Measurements from ENCODE around the gene RASL11B. TPM values are rescaled to one million over a fixed set of nuclear protein-coding genes. Genes with fewer than 3 reads are reported as not detected.

RASL11B gene
- total and polyA plus RNA-seq, 10 of the 15 experiments (the other 5 are each of a cell fraction or from before 2014, with no cell fraction given): 0.06 to 0.45 (median 0.08) TPM; not detected in 5

- 68% methylated on average over 10 of the region's 10 CpGs for WGBS (ENCODE audit: insufficient coverage, insufficient replicate concordance, low lambda C conversion rate, missing lambda C conversion rate)
Observed at GRCh38 chr4:52838729-52839586, 23.2 kb upstream of the RASL11B start.

GRCh38 chr4:52840531-52841370 lies 21.4 kb upstream of the RASL11B start:
- 40% methylated on average over 9 of the region's 9 CpGs for WGBS (ENCODE audit: insufficient coverage, insufficient replicate concordance, low lambda C conversion rate, missing lambda C conversion rate)
- SMC1A ChIA-PET (ENCODE audit: uncharacterized antibody, unreplicated experiment): interaction anchor here (1.0 kb wide), 1 partner anchor 224 kb away, joined by 3 read pairs; no protein-coding TSS in a partner anchor
- CTCF ChIA-PET: no interaction called here
- no peaks in the 10 kb centered on the region for H3K79me2 ChIP-seq (ENCODE audit: control insufficient read depth, insufficient read depth, low read length)
- no peak for ATAC-seq
- in situ Hi-C loops (cut with MboI) (no loop called here), intact Hi-C loops (cut with micrococcal nuclease; ENCODE audit: unreplicated experiment) (no loop called here)
- RAD21 ChIA-PET (ENCODE audit: unreplicated experiment): no interaction called here
- no peak for DNase-seq (ENCODE audit: low read depth, low spot score)
- no peak overlapping the region for H3K9ac ChIP-seq (ENCODE audit: control insufficient read depth, insufficient read depth, low read length)
- no peaks in the 10 kb centered on the region for H3K27me3 ChIP-seq (replicated peaks in 1 of 2; ENCODE audit: control insufficient read depth in 2 of 2, insufficient read depth in 2 of 2, low read length in 1 of 2)
- H2AFZ ChIP-seq (ENCODE audit: control insufficient read depth, low read depth, low read length): no peak overlapping the region
- no TSS peak for BruUV-seq (replicated peaks)
- no peak overlapping the region for H3K27ac ChIP-seq (ENCODE audit: control insufficient read depth, insufficient read depth)
- H3K4me2 ChIP-seq (ENCODE audit: control insufficient read depth, insufficient read depth): no peak overlapping the region
- no peak overlapping the region for H3K4me3 ChIP-seq
- no peaks in the 10 kb centered on the region for H3K9me3 ChIP-seq (replicated peaks; ENCODE audit: control insufficient read depth, insufficient read depth, low read length)
- POLR2A ChIA-PET: no interaction called here
- FAIRE-seq: no peak
- H3K4me1 ChIP-seq (ENCODE audit: control insufficient read depth, insufficient read depth, low read length): no peaks in the 10 kb centered on the region
- no peaks in the 10 kb centered on the region for H4K20me1 ChIP-seq (ENCODE audit: control insufficient read depth, insufficient read depth)
- H3K36me3 ChIP-seq (ENCODE audit: control insufficient read depth in 2 of 2, insufficient read depth in 2 of 2, low read length in 1 of 2): no peaks in the 10 kb centered on the region
- no peak for TF ChIP-seq WRNIP1 (IDR thresholded peaks at IDR 0.05; ENCODE audit: borderline replicate concordance, low read depth, low read length)
- TF ChIP-seq SP1 (IDR thresholded peaks at IDR 0.05; ENCODE audit: low read depth, low read length): no peak
- no peak for TF ChIP-seq EZH2 (IDR thresholded peaks at IDR 0.05; ENCODE audit: borderline replicate concordance, control insufficient read depth, low read depth, low read length)
- TF ChIP-seq ZNF687 (IDR thresholded peaks at IDR 0.05): no peak
- no peak for TF ChIP-seq CHD2 (IDR thresholded peaks at IDR 0.05; ENCODE audit: borderline replicate concordance, low read depth, low read length)
- no peak for TF ChIP-seq BCL11A (IDR thresholded peaks at IDR 0.05; ENCODE audit: low read depth, low read length)

More at GRCh38 chr4:52838729-52839586, 23.2 kb upstream of the RASL11B start:
- Histone ChIP-seq H3K9me3 (replicated peaks; ENCODE audit: control insufficient read depth, insufficient read depth, low read length) (no peaks in the 10 kb centered on the region), H3K4me1 (ENCODE audit: control insufficient read depth, insufficient read depth, low read length) (no peaks in the 10 kb centered on the region), H3K4me3 (no peak overlapping the region), H3K9ac (ENCODE audit: control insufficient read depth, insufficient read depth, low read length) (no peak overlapping the region), H3K27me3 (replicated peaks in 1 of 2; ENCODE audit: control insufficient read depth in 2 of 2, insufficient read depth in 2 of 2, low read length in 1 of 2) (no peaks in the 10 kb centered on the region), H3K79me2 (ENCODE audit: control insufficient read depth, insufficient read depth, low read length) (no peaks in the 10 kb centered on the region), H3K36me3 (ENCODE audit: control insufficient read depth in 2 of 2, insufficient read depth in 2 of 2, low read length in 1 of 2) (no peaks in the 10 kb centered on the region), H2AFZ (ENCODE audit: control insufficient read depth, low read depth, low read length) (no peak overlapping the region), H4K20me1 (ENCODE audit: control insufficient read depth, insufficient read depth) (no peaks in the 10 kb centered on the region), H3K4me2 (ENCODE audit: control insufficient read depth, insufficient read depth) (no peak overlapping the region), H3K27ac (ENCODE audit: control insufficient read depth, insufficient read depth) (no peak overlapping the region)
- no TSS peak for BruUV-seq (replicated peaks)
- no peak for TF ChIP-seq ESRRA (IDR thresholded peaks at IDR 0.05; ENCODE audit: low read length)
- no peak for TF ChIP-seq SIN3A (IDR thresholded peaks at IDR 0.05; ENCODE audit: low read depth, low read length)
- no peak for TF ChIP-seq IKZF1 (conservative IDR thresholded peaks at IDR 0.05)
- no peak for TF ChIP-seq MEF2A (IDR thresholded peaks at IDR 0.05; ENCODE audit: insufficient read depth, low read depth, low read length)
- TF ChIP-seq ZNF274 (IDR thresholded peaks at IDR 0.05; ENCODE audit: insufficient read depth, insufficient read length): no peak
- TF ChIP-seq JUNB (IDR thresholded peaks at IDR 0.05): no peak
- no peak for TF ChIP-seq ZNF24 (IDR thresholded peaks at IDR 0.05)
- TF ChIP-seq ZNF384 (IDR thresholded peaks at IDR 0.05; ENCODE audit: borderline replicate concordance, low read depth, low read length): no peak
- TF ChIP-seq MTA2 (IDR thresholded peaks at IDR 0.05; ENCODE audit: low read depth): no peak
- TF ChIP-seq NFYA (IDR thresholded peaks at IDR 0.05; ENCODE audit: borderline replicate concordance, low read depth, low read length): no peak
- no peak for TF ChIP-seq IKZF2 (IDR thresholded peaks at IDR 0.05)
- RAD21 ChIA-PET (ENCODE audit: unreplicated experiment): no interaction called here
- FAIRE-seq: no peak
- CTCF ChIA-PET: no interaction called here
- POLR2A ChIA-PET: no interaction called here
- intact Hi-C loops (cut with micrococcal nuclease; ENCODE audit: unreplicated experiment): no loop called here
- no peak for DNase-seq (ENCODE audit: low read depth, low spot score)
- SMC1A ChIA-PET (ENCODE audit: uncharacterized antibody, unreplicated experiment): no interaction called here
- ATAC-seq: no peak
- in situ Hi-C loops (cut with MboI): no loop called here
